ENCODE data around the gene HNRNPDL.
A peak's percentile ranks its signal among the peaks of the same experiment; 100 is the strongest.

DNA sequence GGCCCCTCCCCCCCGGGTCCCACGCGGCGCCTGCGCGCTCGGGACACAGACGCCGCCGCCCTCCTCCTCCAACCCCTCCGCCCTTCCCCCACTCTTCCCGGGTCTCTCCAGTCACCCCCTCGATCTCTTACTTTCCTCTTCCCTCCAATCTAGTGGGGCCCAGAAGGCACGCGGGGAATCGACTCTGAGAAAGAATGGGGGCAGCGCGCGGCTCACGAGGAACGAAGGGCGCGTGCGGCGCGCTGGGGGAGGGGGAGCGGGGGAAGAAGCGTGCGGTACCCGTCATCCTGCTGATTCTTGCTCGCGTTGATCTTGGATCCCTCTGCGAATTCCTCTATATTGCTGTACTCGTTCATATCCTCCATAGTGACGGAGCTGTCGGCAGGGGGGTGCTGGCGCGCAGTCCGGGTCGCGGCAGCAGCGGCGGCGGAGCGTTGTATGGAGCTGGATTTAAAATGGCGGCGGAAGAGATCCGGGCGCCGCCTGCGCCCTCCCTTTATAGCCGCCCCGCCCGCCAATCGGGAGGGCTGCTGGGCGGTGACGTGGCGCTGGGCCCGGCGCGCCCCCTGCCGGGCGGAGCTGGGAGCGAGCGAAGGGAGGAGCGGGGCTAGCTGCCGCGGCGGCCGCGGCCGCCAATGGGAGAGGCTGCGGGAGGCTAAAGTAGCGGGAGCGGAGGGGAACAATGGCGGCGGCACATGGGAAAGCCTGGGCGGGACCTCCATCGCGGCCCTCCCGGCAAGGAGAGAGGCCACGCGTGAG lies 1.1 kb downstream of the HNRNPDL start:
- TF ChIP-seq CTCF (IDR thresholded peaks at IDR 0.05) = peak; percentile 97
- no peak for TF ChIP-seq EZH2 (IDR thresholded peaks at IDR 0.05; ENCODE audit: borderline replicate concordance, insufficient read depth, low read depth, low read length, poor library complexity, severe bottlenecking)

Data from B cell (primary cell).